Neuron (in vitro differentiated cells): ENCODE data around the gene CRTAC1.
A peak's percentile ranks its signal among the peaks of the same experiment; 100 is the strongest.
"Not testable (repeated sequence)": the region's sequence is repeated elsewhere in the genome, so short reads cannot be mapped to it uniquely, and the experiment has no call there.

ENCODE experiments used
- H2AFZ ChIP-seq: one replicate; pipeline ENCODE4 v1.6.1; 2013; ENCODE audit warnings: low read depth, mild to moderate bottlenecking, inconsistent platforms, low read length, moderate library complexity
- H3K27me3 ChIP-seq: one replicate; pipeline ENCODE4 v1.6.1; 2013; ENCODE audit warnings: low read length; ENCODE audit not compliant: insufficient read depth
- H3K36me3 ChIP-seq: one replicate; pipeline ENCODE4 v1.6.1; 2013; ENCODE audit warnings: low read length; ENCODE audit not compliant: insufficient read depth
- H3K4me1 ChIP-seq: one replicate; pipeline ENCODE4 v1.6.1; 2013; ENCODE audit warnings: low read length; ENCODE audit not compliant: insufficient read depth
- H3K4me3 ChIP-seq: 2 replicates; pipeline ENCODE4 v1.5.1; 2013; ENCODE audit warnings: mild to moderate bottlenecking, low read length, moderate library complexity
- H3K9me3 ChIP-seq: one replicate; pipeline ENCODE4 v1.6.1; 2013; ENCODE audit warnings: low read length

The CRTAC1 gene

GRCh38 chr10:97852277-97852676 lies 178.1 kb downstream of the CRTAC1 start:
- peaks cover 6% of the 10 kb centered on the region for H3K4me1 ChIP-seq
- no peak overlapping the region for H3K4me3 ChIP-seq
- peaks cover 36% of the 10 kb centered on the region for H3K27me3 ChIP-seq
- no peak overlapping the region for H2AFZ ChIP-seq
- H3K36me3 ChIP-seq, result no peaks in the 10 kb centered on the region
- H3K9me3 ChIP-seq, result no peaks in the 10 kb centered on the region

- Histone ChIP-seq H3K27me3 (peaks cover 36% of the 10 kb centered on the region), H3K36me3 (no peaks in the 10 kb centered on the region), H3K4me1 (peaks cover 6% of the 10 kb centered on the region), H2AFZ (no peak overlapping the region), H3K9me3 (no peaks in the 10 kb centered on the region), H3K4me3 (no peak overlapping the region)
These were observed 178.9 kb downstream of the CRTAC1 start for GRCh38 chr10:97851341-97852001.

GRCh38 chr10:97850446-97850845 lies 180.0 kb downstream of the CRTAC1 start:
- H3K27me3 ChIP-seq, result peaks cover 39% of the 10 kb centered on the region

GRCh38 chr10:97849687-97850402 lies 180.6 kb downstream of the CRTAC1 start, which contains the start of gene GOLGA7B:
TSS of gene GOLGA7B (plus strand) at chr10:97849843. CDS start at chr10:97850304, 461 bp downstream.
- peaks cover 40% of the 10 kb centered on the region for H3K27me3 ChIP-seq
- no peak within 1 kb of the TSS for H2AFZ ChIP-seq
- H3K4me3 ChIP-seq, result peak within 1 kb of the TSS; percentile 27
- H3K9me3 ChIP-seq, result no peaks in the 10 kb centered on the region
- H3K4me1 ChIP-seq, result peaks cover 6% of the 10 kb centered on the region
- H3K36me3 ChIP-seq, result no peaks in the 10 kb centered on the region

More at GRCh38 chr10:97850446-97850845, 180.0 kb downstream of the CRTAC1 start:
- H3K4me3 ChIP-seq, result no peak overlapping the region
- H3K9me3 ChIP-seq, result no peaks in the 10 kb centered on the region
- peaks cover 6% of the 10 kb centered on the region for H3K4me1 ChIP-seq
- H2AFZ ChIP-seq, result no peak overlapping the region
- H3K36me3 ChIP-seq, result no peaks in the 10 kb centered on the region

- H3K36me3 ChIP-seq, result no peaks in the 10 kb centered on the region
- peak overlapping the region; percentile 27 for H3K4me3 ChIP-seq
- peaks cover 40% of the 10 kb centered on the region for H3K27me3 ChIP-seq
- H3K9me3 ChIP-seq, result no peaks in the 10 kb centered on the region
- peaks cover 6% of the 10 kb centered on the region for H3K4me1 ChIP-seq
- H2AFZ ChIP-seq, result no peak overlapping the region
These were observed 181.2 kb downstream of the CRTAC1 start for GRCh38 chr10:97849103-97849686.

GRCh38 chr10:97844678-97845077 lies 185.7 kb downstream of the CRTAC1 start:
- H3K36me3 ChIP-seq, result no peaks in the 10 kb centered on the region
- peaks cover 16% of the 10 kb centered on the region for H3K27me3 ChIP-seq
- H3K4me3 ChIP-seq, result no peak overlapping the region
- peaks cover 6% of the 10 kb centered on the region for H3K4me1 ChIP-seq
- H2AFZ ChIP-seq, result no peak overlapping the region
- H3K9me3 ChIP-seq, result no peaks in the 10 kb centered on the region

GRCh38 chr10:97843972-97844371 lies 186.4 kb downstream of the CRTAC1 start:
- H3K9me3 ChIP-seq, H3K4me1 ChIP-seq, H3K4me3 ChIP-seq, H3K36me3 ChIP-seq, H2AFZ ChIP-seq: not testable (repeated sequence)
- peaks cover 12% of the 10 kb centered on the region for H3K27me3 ChIP-seq

GRCh38 chr10:97843281-97843671 lies 187.1 kb downstream of the CRTAC1 start:
- Histone ChIP-seq H3K9me3 (no peaks in the 10 kb centered on the region), H3K36me3 (no peaks in the 10 kb centered on the region), H3K27me3 (peaks cover 8% of the 10 kb centered on the region), H3K4me1 (no peaks in the 10 kb centered on the region), H2AFZ (no peak overlapping the region), H3K4me3 (no peak overlapping the region)

GRCh38 chr10:97842656-97843280 lies 187.7 kb downstream of the CRTAC1 start:
- Histone ChIP-seq H3K4me3 (no peak overlapping the region), H3K36me3 (no peaks in the 10 kb centered on the region), H3K9me3 (no peaks in the 10 kb centered on the region), H3K4me1 (no peaks in the 10 kb centered on the region), H2AFZ (no peak overlapping the region), H3K27me3 (peaks cover 4% of the 10 kb centered on the region)

GRCh38 chr10:97842114-97842513 lies 188.3 kb downstream of the CRTAC1 start:
- not testable (repeated sequence) for H3K27me3 ChIP-seq, H2AFZ ChIP-seq, H3K9me3 ChIP-seq, H3K36me3 ChIP-seq, H3K4me1 ChIP-seq, H3K4me3 ChIP-seq

- H3K4me3 ChIP-seq, H3K27me3 ChIP-seq, H2AFZ ChIP-seq, H3K4me1 ChIP-seq, H3K36me3 ChIP-seq, H3K9me3 ChIP-seq: not testable (repeated sequence)
These were observed 189.3 kb downstream of the CRTAC1 start for GRCh38 chr10:97841166-97841565.

GRCh38 chr10:97838091-97838490 lies 192.3 kb downstream of the CRTAC1 start:
- Histone ChIP-seq H3K4me1 (no peaks in the 10 kb centered on the region), H2AFZ (no peak overlapping the region), H3K4me3 (no peak overlapping the region), H3K36me3 (no peaks in the 10 kb centered on the region), H3K27me3 (no peaks in the 10 kb centered on the region), H3K9me3 (peaks cover 2% of the 10 kb centered on the region)

- Histone ChIP-seq H3K4me3 (no peak overlapping the region), H2AFZ (no peak overlapping the region), H3K36me3 (no peaks in the 10 kb centered on the region), H3K4me1 (no peaks in the 10 kb centered on the region), H3K27me3 (peaks cover 14% of the 10 kb centered on the region), H3K9me3 (peaks cover 2% of the 10 kb centered on the region)
These were observed 194.0 kb downstream of the CRTAC1 start for GRCh38 chr10:97836446-97836845.
